ENCODE measurements around the gene ST6GALNAC1.

The ST6GALNAC1 gene

GRCh38 chr17:76667491-76667755 lies 23.9 kb upstream of the ST6GALNAC1 start:
- DNase-seq (ENCODE audit: low spot score): no peak
- in situ Hi-C loops (cut with MboI; ENCODE audit: low pct_unique_long_range_greater_than_20kb, low sequenced_read_pairs, unreplicated experiment): no loop called here
- no peak for TF ChIP-seq CTCF (IDR thresholded peaks at IDR 0.05; ENCODE audit: extremely low read depth, insufficient read depth, missing control alignments)

- no peak for DNase-seq (ENCODE audit: low spot score)
- TF ChIP-seq CTCF (IDR thresholded peaks at IDR 0.05; ENCODE audit: extremely low read depth, insufficient read depth, missing control alignments): no peak
- in situ Hi-C loops (cut with MboI; ENCODE audit: low pct_unique_long_range_greater_than_20kb, low sequenced_read_pairs, unreplicated experiment): no loop called here
Measured at GRCh38 chr17:76660656-76661042, 17.1 kb upstream of the ST6GALNAC1 start.

- in situ Hi-C loops (cut with MboI; ENCODE audit: low pct_unique_long_range_greater_than_20kb, low sequenced_read_pairs, unreplicated experiment): no loop called here
- DNase-seq (ENCODE audit: low spot score): no peak
- TF ChIP-seq CTCF (IDR thresholded peaks at IDR 0.05; ENCODE audit: extremely low read depth, insufficient read depth, missing control alignments): no peak
Measured at GRCh38 chr17:76659928-76660655, 16.5 kb upstream of the ST6GALNAC1 start.

- in situ Hi-C loops (cut with MboI; ENCODE audit: low pct_unique_long_range_greater_than_20kb, low sequenced_read_pairs, unreplicated experiment): no loop called here
- no peak for TF ChIP-seq CTCF (IDR thresholded peaks at IDR 0.05; ENCODE audit: extremely low read depth, insufficient read depth, missing control alignments)
- DNase-seq (ENCODE audit: low spot score): no peak
Measured at GRCh38 chr17:76658242-76658662, 14.7 kb upstream of the ST6GALNAC1 start.

GRCh38 chr17:76657505-76658241 lies 14.1 kb upstream of the ST6GALNAC1 start:
- DNase-seq (ENCODE audit: low spot score): no peak
- no peak for TF ChIP-seq CTCF (IDR thresholded peaks at IDR 0.05; ENCODE audit: extremely low read depth, insufficient read depth, missing control alignments)
- in situ Hi-C loops (cut with MboI; ENCODE audit: low pct_unique_long_range_greater_than_20kb, low sequenced_read_pairs, unreplicated experiment): no loop called here

- in situ Hi-C loops (cut with MboI; ENCODE audit: low pct_unique_long_range_greater_than_20kb, low sequenced_read_pairs, unreplicated experiment): no loop called here
- no peak for DNase-seq (ENCODE audit: low spot score)
- no peak for TF ChIP-seq CTCF (IDR thresholded peaks at IDR 0.05; ENCODE audit: extremely low read depth, insufficient read depth, missing control alignments)
Measured at GRCh38 chr17:76654408-76654807, 10.9 kb upstream of the ST6GALNAC1 start.
